Measurements from ENCODE around the gene IL27RA.

IL27RA gene

DNA sequence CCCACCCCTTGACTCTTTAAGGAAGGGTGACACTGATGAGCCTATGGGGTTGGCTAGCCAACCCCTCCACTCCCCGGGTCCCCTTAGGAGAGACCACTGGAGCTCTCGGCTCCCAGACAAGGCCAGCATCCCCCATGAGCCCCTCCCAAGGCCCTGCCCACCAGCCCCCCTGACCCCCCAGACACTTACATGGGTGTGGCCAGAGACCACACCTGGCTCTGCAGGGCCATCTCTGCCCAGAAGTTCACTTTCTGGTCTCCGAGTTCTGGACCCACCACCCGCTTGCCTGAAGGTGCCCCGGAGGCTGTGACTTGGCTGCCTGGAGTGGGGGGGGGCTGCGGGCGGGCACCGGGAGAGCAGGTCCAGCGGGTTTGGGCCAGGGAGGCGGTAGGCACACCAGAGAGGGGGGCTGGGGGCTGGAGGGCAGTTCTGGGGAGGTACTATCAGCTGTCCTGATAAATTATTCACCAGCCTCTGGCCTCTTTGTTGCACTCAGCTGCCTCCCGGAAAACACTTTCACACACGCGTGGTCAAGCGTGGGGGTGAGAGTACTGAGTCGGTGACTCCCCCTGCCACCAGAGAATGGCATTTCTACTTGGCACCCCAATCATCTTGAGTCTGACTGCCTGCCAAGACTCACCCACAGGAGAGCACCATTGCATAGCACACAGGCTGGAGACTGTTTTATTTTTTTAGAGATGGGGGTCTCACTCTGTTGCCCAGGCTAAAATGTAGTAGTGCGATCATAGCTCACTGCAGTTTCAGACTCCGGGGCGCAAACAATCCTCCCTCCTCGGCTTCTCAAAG is 30.4 kb downstream of the IL27RA start, which contains the start of gene PALM3:
Gene PALM3, minus strand, starts transcription at position 326 of the 807 bp plus-strand sequence. Its CDS starts 96 bp downstream, at position 230.
- no peak for DNase-seq
- POLR2A ChIA-PET, result no interaction called here
- CTCF ChIA-PET, result interaction anchor here (0.6 to 7.2 kb wide), 4 partner anchors 9 to 40 kb away, joined by 3 to 102 read pairs (median 24); partner anchors contain the start of gene MISP3
- no peaks in the 10 kb centered on the region for H3K9me3 ChIP-seq (ENCODE audit: control extremely low read depth in 1 of 5, control insufficient read depth in 4 of 5, insufficient read depth in 2 of 5, low read depth in 1 of 5, low read length in 4 of 5)
- H3K4me1 ChIP-seq (ENCODE audit: control extremely low read depth in 1 of 4, control insufficient read depth in 4 of 4, insufficient read depth in 4 of 4, low read length in 3 of 4), result peaks cover 0 to 17% (median 17%) of the 10 kb centered on the region in 4 experiments
- H3K4me3 ChIP-seq (ENCODE audit: control insufficient read depth in 1 of 7, extremely low read depth in 1 of 7, insufficient read depth in 4 of 7, low read depth in 2 of 7, low read length in 6 of 7), result no peak within 1 kb of the TSS
- no peaks in the 10 kb centered on the region for H3K36me3 ChIP-seq (ENCODE audit: control insufficient read depth in 4 of 4, insufficient read depth in 4 of 4, low read length in 3 of 4)
- WGBS (ENCODE audit: insufficient coverage), result 83% methylated on average over 16 of the region's 19 CpGs
- peaks cover 0 to 36% (median 11%) of the 10 kb centered on the region in 5 experiments for H3K27me3 ChIP-seq (replicated peaks in 2 of 5; ENCODE audit: control insufficient read depth in 4 of 5, insufficient read depth in 5 of 5, low read length in 4 of 5)
- H3K27ac ChIP-seq (ENCODE audit: insufficient read depth in 1 of 2, low read depth in 1 of 2, low read length in 2 of 2, poor library complexity in 1 of 2, severe bottlenecking in 2 of 2), result no peak within 1 kb of the TSS

DNA sequence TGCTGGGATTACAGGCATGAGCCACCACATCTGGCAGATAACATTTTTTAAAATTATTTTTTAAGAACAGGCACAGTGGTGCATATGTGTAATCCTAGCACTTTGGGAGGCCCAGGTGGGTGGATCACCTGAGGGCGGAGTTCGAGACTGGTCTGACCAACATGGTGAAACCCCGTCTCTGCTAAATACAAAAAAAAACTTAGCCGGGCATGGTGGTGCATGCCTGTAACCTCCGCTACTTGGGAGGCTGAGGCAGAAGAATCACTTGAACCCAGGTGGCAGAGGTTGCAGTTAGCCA is 30.9 kb downstream of the IL27RA start:
- CTCF ChIA-PET, result interaction anchor here (5.7 to 7.2 kb wide), 2 partner anchors 9 to 14 kb away, joined by 46 to 102 read pairs; partner anchors contain the start of gene MISP3

DNA sequence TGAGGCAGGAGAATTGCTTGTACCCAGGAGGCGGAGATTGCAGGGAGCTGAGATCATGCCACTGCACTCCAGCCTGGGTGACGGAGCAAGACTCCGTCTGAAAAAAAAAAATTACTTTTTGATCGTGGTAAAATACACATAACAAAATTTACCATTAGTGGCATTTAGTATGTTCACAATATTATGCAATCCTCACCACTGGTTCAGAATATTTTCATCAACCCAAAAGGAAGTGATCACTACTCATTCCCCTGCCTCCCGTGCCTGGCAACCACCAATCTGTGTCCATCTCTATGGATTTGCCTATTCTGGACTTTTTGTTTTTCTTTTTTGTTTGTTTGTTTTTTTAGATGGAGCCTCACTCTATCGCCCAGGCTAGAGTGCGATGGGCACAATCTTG is 31.5 kb downstream of the IL27RA start:
- Histone ChIP-seq H3K27me3 (replicated peaks in 2 of 5; ENCODE audit: control insufficient read depth in 4 of 5, insufficient read depth in 5 of 5, low read length in 4 of 5) (peaks cover 0 to 30% (median 11%) of the 10 kb centered on the region in 5 experiments), H3K4me1 (ENCODE audit: control extremely low read depth in 1 of 4, control insufficient read depth in 4 of 4, insufficient read depth in 4 of 4, low read length in 3 of 4) (peaks cover 0 to 14% (median 10%) of the 10 kb centered on the region in 4 experiments), H3K27ac (ENCODE audit: insufficient read depth in 1 of 2, low read depth in 1 of 2, low read length in 2 of 2, poor library complexity in 1 of 2, severe bottlenecking in 2 of 2) (no peak overlapping the region), H3K36me3 (ENCODE audit: control insufficient read depth in 4 of 4, insufficient read depth in 4 of 4, low read length in 3 of 4) (no peaks in the 10 kb centered on the region), H3K9me3 (ENCODE audit: control extremely low read depth in 1 of 5, control insufficient read depth in 4 of 5, insufficient read depth in 2 of 5, low read depth in 1 of 5, low read length in 4 of 5) (no peaks in the 10 kb centered on the region), H3K4me3 (ENCODE audit: control insufficient read depth in 1 of 7, extremely low read depth in 1 of 7, insufficient read depth in 4 of 7, low read depth in 2 of 7, low read length in 6 of 7) (no peak overlapping the region)
- no peak for DNase-seq
- CTCF ChIA-PET, result interaction anchor here (5.7 kb wide), 1 partner anchor 14 kb away, joined by 46 read pairs; no protein-coding TSS in a partner anchor
- POLR2A ChIA-PET, result interaction anchor here (0.7 kb wide), 1 partner anchor 11 kb away, joined by 3 read pairs; no protein-coding TSS in a partner anchor
- 94% methylated on average over 3 of the region's 7 CpGs for WGBS (ENCODE audit: insufficient coverage)

More for the DNA sequence above, 30.9 kb downstream of the IL27RA start:
- H3K4me3 ChIP-seq (ENCODE audit: control insufficient read depth in 1 of 7, extremely low read depth in 1 of 7, insufficient read depth in 4 of 7, low read depth in 2 of 7, low read length in 6 of 7), result no peak overlapping the region
- H3K27ac ChIP-seq (ENCODE audit: insufficient read depth in 1 of 2, low read depth in 1 of 2, low read length in 2 of 2, poor library complexity in 1 of 2, severe bottlenecking in 2 of 2), result no peak overlapping the region
- WGBS (ENCODE audit: insufficient coverage), result 100% methylated on average over 5 of the region's 5 CpGs
- POLR2A ChIA-PET, result interaction anchor here (0.7 kb wide), 1 partner anchor 11 kb away, joined by 3 read pairs; no protein-coding TSS in a partner anchor
- no peak for DNase-seq
- peaks cover 0 to 35% (median 11%) of the 10 kb centered on the region in 5 experiments for H3K27me3 ChIP-seq (replicated peaks in 2 of 5; ENCODE audit: control insufficient read depth in 4 of 5, insufficient read depth in 5 of 5, low read length in 4 of 5)
- no peaks in the 10 kb centered on the region for H3K36me3 ChIP-seq (ENCODE audit: control insufficient read depth in 4 of 4, insufficient read depth in 4 of 4, low read length in 3 of 4)
- peaks cover 0 to 17% (median 15%) of the 10 kb centered on the region in 4 experiments for H3K4me1 ChIP-seq (ENCODE audit: control extremely low read depth in 1 of 4, control insufficient read depth in 4 of 4, insufficient read depth in 4 of 4, low read length in 3 of 4)
- no peaks in the 10 kb centered on the region for H3K9me3 ChIP-seq (ENCODE audit: control extremely low read depth in 1 of 5, control insufficient read depth in 4 of 5, insufficient read depth in 2 of 5, low read depth in 1 of 5, low read length in 4 of 5)

DNA sequence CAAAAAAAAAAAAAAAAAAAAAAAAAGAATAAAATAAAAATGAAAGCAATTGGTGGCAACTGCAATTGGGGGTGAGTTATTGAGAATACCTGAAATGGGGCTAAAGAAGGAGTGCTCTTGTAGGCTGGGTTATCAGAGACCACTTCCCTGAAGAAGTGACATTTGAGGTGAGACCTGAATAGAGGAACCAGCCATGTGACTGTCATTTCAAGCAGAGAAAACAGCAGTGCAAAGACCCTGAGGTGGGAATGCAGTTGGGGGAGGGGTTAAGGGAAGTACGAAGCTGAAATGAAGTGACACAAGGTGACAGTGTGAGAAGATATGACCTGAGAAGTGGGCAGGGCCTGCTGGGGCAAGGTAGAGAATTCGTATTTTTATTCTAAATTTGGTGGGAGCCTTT is 34.6 kb downstream of the IL27RA start:
- Histone ChIP-seq H3K9me3 (ENCODE audit: control extremely low read depth in 1 of 5, control insufficient read depth in 4 of 5, insufficient read depth in 2 of 5, low read depth in 1 of 5, low read length in 4 of 5) (no peaks in the 10 kb centered on the region), H3K4me3 (ENCODE audit: control insufficient read depth in 1 of 7, extremely low read depth in 1 of 7, insufficient read depth in 4 of 7, low read depth in 2 of 7, low read length in 6 of 7) (no peak overlapping the region), H3K4me1 (ENCODE audit: control extremely low read depth in 1 of 4, control insufficient read depth in 4 of 4, insufficient read depth in 4 of 4, low read length in 3 of 4) (peaks cover 0 to 2% (median 0%) of the 10 kb centered on the region in 4 experiments), H3K27me3 (replicated peaks in 2 of 5; ENCODE audit: control insufficient read depth in 4 of 5, insufficient read depth in 5 of 5, low read length in 4 of 5) (peaks cover 0 to 5% (median 0%) of the 10 kb centered on the region in 5 experiments), H3K27ac (ENCODE audit: insufficient read depth in 1 of 2, low read depth in 1 of 2, low read length in 2 of 2, poor library complexity in 1 of 2, severe bottlenecking in 2 of 2) (no peak overlapping the region), H3K36me3 (ENCODE audit: control insufficient read depth in 4 of 4, insufficient read depth in 4 of 4, low read length in 3 of 4) (no peaks in the 10 kb centered on the region)
- ChIA-PET CTCF (interaction anchor here (0.7 to 1.6 kb wide), 2 partner anchors 10 to 193 kb away, joined by 3 to 4 read pairs; no protein-coding TSS in a partner anchor), POLR2A (interaction anchor here (0.6 kb wide), 1 partner anchor 35 kb away, joined by 3 read pairs; the partner anchor contains the start of gene IL27RA)
- 76% methylated on average over 2 of the region's 2 CpGs for WGBS (ENCODE audit: insufficient coverage)
- peak in 2 of 3 donors; percentile 43 to 52 for DNase-seq

DNA sequence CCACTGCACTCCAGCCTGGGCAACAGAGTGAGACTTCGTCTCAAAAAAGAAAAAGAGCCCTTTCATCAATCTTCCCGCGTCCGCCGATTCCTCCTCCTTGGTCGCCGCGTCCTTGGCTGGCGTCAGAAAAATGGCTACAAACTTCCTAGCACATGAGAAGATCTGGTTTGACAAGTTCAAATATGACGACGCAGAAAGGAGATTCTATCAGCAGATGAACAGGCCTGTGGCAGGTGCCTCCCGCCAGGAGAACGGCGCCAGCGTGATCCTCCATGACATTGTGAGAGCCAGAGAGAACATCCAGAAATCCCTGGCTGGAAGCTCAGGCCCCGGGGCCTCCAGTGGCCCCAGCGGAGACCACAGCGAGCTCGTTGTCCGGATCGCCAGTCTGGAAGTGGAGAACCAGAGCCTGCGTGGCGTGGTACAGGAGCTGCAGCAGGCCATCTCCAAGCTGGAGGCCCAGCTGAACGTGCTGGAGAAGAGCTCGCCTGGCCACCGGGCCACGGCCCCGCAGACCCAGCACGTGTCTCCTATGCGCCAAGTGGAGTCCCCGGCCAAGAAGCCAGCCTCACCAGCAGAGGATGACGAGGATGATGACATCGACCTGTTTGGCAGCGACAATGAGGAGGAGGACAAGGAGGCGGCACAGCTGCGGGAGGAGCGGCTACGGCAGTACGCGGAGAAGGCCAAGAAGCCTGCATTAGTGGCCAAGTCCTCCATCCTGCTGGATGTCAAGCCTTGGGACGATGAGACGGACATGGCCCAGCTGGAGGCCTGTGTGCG is 38.9 kb downstream of the IL27RA start:
- WGBS (ENCODE audit: insufficient coverage), result 97% methylated on average over 39 of the region's 43 CpGs
- POLR2A ChIA-PET, result interaction anchor here (0.8 kb wide), 1 partner anchor 91 kb away, joined by 3 read pairs; no protein-coding TSS in a partner anchor
- CTCF ChIA-PET, result interaction anchor here (0.8 to 7.2 kb wide), 13 partner anchors 11 to 281 kb away, joined by 3 to 102 read pairs (median 5); partner anchors contain the start of genes IL27RA and PALM3
- no peaks in the 10 kb centered on the region for H3K27me3 ChIP-seq (replicated peaks in 2 of 5; ENCODE audit: control insufficient read depth in 4 of 5, insufficient read depth in 5 of 5, low read length in 4 of 5)
- H3K4me1 ChIP-seq (ENCODE audit: control extremely low read depth in 1 of 4, control insufficient read depth in 4 of 4, insufficient read depth in 4 of 4, low read length in 3 of 4), result peaks cover 5 to 37% (median 35%) of the 10 kb centered on the region in 4 experiments
- no peak overlapping the region for H3K4me3 ChIP-seq (ENCODE audit: control insufficient read depth in 1 of 7, extremely low read depth in 1 of 7, insufficient read depth in 4 of 7, low read depth in 2 of 7, low read length in 6 of 7)
- H3K27ac ChIP-seq (ENCODE audit: insufficient read depth in 1 of 2, low read depth in 1 of 2, low read length in 2 of 2, poor library complexity in 1 of 2, severe bottlenecking in 2 of 2), result no peak overlapping the region
- no peak for DNase-seq
- no peaks in the 10 kb centered on the region for H3K9me3 ChIP-seq (ENCODE audit: control extremely low read depth in 1 of 5, control insufficient read depth in 4 of 5, insufficient read depth in 2 of 5, low read depth in 1 of 5, low read length in 4 of 5)
- H3K36me3 ChIP-seq (ENCODE audit: control insufficient read depth in 4 of 4, insufficient read depth in 4 of 4, low read length in 3 of 4), result no peaks in the 10 kb centered on the region

DNA sequence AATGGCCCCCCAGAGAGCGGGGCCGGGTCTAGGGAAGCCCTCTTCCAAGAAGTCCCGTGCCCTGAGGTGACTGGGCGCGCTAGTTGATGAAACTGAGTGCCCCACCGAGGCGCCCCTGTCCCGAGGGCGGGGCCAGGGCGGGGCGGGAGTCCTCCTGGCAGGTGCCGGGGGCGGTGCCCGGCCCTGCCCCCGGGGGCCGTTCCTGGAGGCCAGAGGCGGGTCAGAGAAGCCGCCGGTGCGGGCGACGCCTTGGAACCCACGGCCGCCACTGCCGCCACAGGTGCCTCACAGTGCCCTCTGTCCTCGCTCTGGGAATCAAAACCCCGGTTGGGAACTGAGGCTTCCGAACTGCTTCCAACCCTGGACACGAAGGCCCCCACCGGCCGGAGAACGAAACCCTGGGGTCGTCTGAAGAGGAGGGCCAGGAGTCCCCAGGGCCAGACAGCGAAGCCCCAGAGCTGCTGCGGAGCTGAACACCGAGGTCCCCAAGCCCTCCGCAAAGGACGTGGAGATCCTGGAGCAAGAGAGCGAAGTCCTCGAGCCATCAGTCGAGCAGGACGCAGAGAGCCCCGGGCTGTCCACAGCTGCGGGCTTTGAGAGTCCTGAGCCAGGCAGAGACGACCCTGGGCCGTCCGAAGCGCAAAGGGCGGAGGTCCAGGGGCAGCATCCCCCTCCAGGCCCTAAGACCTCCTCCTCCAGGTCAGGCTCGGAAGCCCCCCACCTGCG is 41.1 kb downstream of the IL27RA start, which contains the start of gene MISP3:
Gene MISP3, plus strand, starts transcription at position 252 of the 726 bp plus-strand sequence. CDS start 524 bp downstream, outside the sequence.
- WGBS (ENCODE audit: insufficient coverage), result 0% methylated on average over 51 of the region's 51 CpGs
- peak in 2 of 3 donors; percentile 60 to 66 for DNase-seq
- Histone ChIP-seq H3K36me3 (ENCODE audit: control insufficient read depth in 4 of 4, insufficient read depth in 4 of 4, low read length in 3 of 4) (no peaks in the 10 kb centered on the region), H3K9me3 (ENCODE audit: control extremely low read depth in 1 of 5, control insufficient read depth in 4 of 5, insufficient read depth in 2 of 5, low read depth in 1 of 5, low read length in 4 of 5) (no peaks in the 10 kb centered on the region), H3K4me3 (ENCODE audit: control insufficient read depth in 1 of 7, extremely low read depth in 1 of 7, insufficient read depth in 4 of 7, low read depth in 2 of 7, low read length in 6 of 7) (peak within 1 kb of the TSS; percentile 58 to 83 (median 75)), H3K27ac (ENCODE audit: insufficient read depth in 1 of 2, low read depth in 1 of 2, low read length in 2 of 2, poor library complexity in 1 of 2, severe bottlenecking in 2 of 2) (peak within 1 kb of the TSS in 1 of 2 experiments; percentile 54), H3K4me1 (ENCODE audit: control extremely low read depth in 1 of 4, control insufficient read depth in 4 of 4, insufficient read depth in 4 of 4, low read length in 3 of 4) (peaks cover 5 to 41% (median 38%) of the 10 kb centered on the region in 4 experiments), H3K27me3 (replicated peaks in 2 of 5; ENCODE audit: control insufficient read depth in 4 of 5, insufficient read depth in 5 of 5, low read length in 4 of 5) (no peaks in the 10 kb centered on the region)
- CTCF ChIA-PET, result interaction anchor here (0.6 to 7.2 kb wide), 25 partner anchors 8 to 203 kb away, joined by 3 to 102 read pairs (median 4); partner anchors contain the start of genes IL27RA, PALM3 and PRKACA
- POLR2A ChIA-PET, result interaction anchor here (0.5 to 1.2 kb wide), 6 partner anchors 8 to 64 kb away, joined by 3 to 4 read pairs (median 4); partner anchors contain the start of gene ASF1B

Measured in common myeloid progenitor, CD34-positive (primary cell).